Measurements from ENCODE around the gene C5orf22.
"Not testable (repeated sequence)": the region's sequence is repeated elsewhere in the genome, so short reads cannot be mapped to it uniquely, and the experiment has no call there.

C5orf22 gene

DNA sequence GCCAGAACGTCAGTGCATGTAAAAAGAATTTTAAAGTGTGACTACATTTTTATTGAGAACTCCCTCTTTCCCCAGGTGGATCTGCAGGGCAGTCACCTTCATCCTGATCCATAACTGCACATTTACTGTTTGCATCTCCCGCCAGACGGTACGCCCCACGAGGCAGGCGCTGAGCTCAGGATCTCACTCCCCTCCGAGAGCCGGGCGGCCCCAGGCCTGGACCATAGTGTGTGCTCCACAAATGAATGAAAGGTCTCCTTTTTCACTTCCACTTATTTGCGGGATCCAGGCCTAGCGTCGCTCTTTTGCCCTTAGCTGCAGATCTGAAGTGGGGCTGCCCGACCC, 586 bp upstream of the C5orf22 start:
- peak; percentile 76 for ATAC-seq
- Mint-ChIP-seq H3K36me3 (peaks cover 38% of the 10 kb centered on the region), H3K4me1 (peaks cover 50% of the 10 kb centered on the region), H3K4me3 (peak overlapping the region; percentile 85), H3K9me3 (no peaks in the 10 kb centered on the region), H3K27me3 (no peaks in the 10 kb centered on the region), H3K27ac (peak overlapping the region; percentile 89)

DNA sequence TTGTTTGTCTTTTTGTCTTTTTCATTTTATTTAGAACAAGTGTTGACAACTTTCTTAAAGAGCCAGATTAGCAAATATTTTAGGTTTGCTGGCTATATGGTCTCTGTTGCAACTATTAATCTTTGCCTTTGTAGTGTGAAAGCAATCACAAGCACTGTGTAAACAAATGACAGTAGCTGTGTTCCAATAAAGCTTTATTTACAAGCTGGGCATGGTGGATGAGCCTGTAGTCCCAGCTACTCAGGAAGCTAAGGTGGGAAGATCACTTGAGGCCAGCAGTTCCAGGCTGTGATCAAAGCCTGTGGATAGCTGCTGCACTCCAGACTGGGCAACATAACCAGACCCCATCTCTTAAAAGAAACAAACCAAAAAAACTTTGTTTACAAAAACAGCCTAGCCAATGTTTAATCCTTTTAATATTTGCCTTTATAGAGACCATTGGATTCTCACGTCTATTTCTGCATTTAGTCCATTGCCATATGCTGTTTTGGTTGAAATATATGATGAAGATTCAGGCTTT, 2.5 kb downstream of the C5orf22 start:
- Mint-ChIP-seq H3K4me3 (no peak overlapping the region), H3K36me3 (peaks cover 32% of the 10 kb centered on the region), H3K27ac (no peak overlapping the region), H3K4me1 (peaks cover 36% of the 10 kb centered on the region), H3K9me3 (no peaks in the 10 kb centered on the region), H3K27me3 (no peaks in the 10 kb centered on the region)
- no peak for ATAC-seq

DNA sequence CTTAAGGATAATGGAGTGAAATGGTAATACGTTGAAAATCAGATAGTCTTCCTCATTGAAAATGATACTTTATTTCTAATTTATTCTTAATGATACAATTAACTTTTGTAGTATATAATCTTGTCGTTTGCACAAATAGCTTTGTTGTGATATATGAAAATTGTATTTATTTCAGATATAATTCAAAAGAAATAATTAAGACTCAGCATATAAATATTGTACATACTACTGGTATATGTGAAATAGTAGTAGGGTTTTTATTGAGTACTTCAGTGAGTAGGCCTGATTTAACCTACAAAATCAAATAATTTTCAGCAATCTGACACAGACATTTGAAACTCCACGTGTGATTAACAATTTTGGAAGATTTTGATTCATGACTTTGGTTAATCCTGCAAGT, 4.8 kb downstream of the C5orf22 start:
- Mint-ChIP-seq H3K27ac (no peak overlapping the region), H3K4me1 (peaks cover 15% of the 10 kb centered on the region), H3K36me3 (peaks cover 35% of the 10 kb centered on the region), H3K27me3 (no peaks in the 10 kb centered on the region), H3K9me3 (no peaks in the 10 kb centered on the region), H3K4me3 (no peak overlapping the region)
- no peak for ATAC-seq

DNA sequence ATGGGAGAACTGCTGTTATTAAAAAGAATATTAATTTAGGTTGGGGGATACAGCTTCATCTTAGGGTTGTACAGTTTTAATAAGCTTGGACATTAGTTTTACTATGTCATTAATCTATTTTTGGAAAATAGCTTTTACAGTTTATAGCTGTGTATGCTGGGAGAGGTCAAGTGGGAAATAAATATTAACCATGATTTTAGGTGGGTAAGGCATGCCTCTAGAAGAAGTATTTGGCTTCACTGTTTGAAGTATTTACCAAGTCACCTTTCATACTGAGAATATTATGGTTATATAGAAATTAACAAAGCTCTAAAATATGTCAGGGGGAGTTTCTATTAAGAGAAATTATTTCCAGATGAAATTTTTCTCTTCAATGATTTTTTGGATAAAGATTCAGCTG, 5.2 kb downstream of the C5orf22 start:
- Mint-ChIP-seq H3K27ac (no peak overlapping the region), H3K4me3 (no peak overlapping the region), H3K36me3 (peaks cover 35% of the 10 kb centered on the region), H3K27me3 (no peaks in the 10 kb centered on the region), H3K4me1 (peaks cover 15% of the 10 kb centered on the region), H3K9me3 (no peaks in the 10 kb centered on the region)
- no peak for ATAC-seq

DNA sequence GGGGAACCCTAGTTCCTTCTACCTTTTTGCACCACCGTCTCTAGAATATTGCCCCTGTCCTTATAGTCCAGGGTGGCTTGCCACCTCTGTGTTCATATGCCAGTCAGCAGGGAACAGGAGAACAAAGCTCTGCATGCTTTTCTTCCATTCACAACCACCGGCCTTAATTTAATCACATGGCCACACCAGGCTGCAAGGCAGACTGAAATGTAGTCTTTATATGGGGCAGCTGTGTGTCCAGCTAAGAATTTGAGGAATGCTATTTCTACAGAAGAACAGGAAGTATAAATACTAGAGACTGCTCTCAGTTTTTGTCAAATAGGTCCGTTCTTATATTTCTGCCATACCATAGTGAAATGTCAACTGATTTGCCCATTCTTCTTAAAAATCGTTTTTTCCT, 5.8 kb downstream of the C5orf22 start:
- Mint-ChIP-seq H3K36me3 (peaks cover 39% of the 10 kb centered on the region), H3K27me3 (no peaks in the 10 kb centered on the region), H3K4me3 (no peak overlapping the region), H3K27ac (no peak overlapping the region), H3K9me3 (no peaks in the 10 kb centered on the region), H3K4me1 (peaks cover 10% of the 10 kb centered on the region)
- ATAC-seq = no peak

DNA sequence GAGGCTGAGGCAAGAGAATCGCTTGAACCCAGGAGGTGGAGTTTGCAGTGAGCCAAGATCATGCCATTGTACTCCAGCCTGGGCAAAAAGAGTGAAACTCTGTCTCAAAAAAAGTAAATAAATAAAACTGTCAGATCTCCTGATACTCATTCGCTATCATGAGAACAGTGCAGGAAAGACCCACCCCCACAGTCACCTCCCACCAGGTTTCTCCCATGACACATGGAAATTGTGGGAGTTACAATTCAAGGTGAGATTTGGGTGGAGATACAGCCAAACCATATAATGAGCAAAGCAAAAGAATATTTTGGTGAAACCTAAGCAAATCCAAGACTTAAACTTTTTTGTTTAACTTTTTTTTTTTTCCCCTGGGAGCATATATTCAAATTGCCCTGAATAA, 17.0 kb downstream of the C5orf22 start:
- not testable (repeated sequence) for H3K9me3 Mint-ChIP-seq, H3K4me3 Mint-ChIP-seq, H3K27ac Mint-ChIP-seq, H3K27me3 Mint-ChIP-seq, ATAC-seq, H3K4me1 Mint-ChIP-seq
- H3K36me3 Mint-ChIP-seq = peaks cover 72% of the 10 kb centered on the region

DNA sequence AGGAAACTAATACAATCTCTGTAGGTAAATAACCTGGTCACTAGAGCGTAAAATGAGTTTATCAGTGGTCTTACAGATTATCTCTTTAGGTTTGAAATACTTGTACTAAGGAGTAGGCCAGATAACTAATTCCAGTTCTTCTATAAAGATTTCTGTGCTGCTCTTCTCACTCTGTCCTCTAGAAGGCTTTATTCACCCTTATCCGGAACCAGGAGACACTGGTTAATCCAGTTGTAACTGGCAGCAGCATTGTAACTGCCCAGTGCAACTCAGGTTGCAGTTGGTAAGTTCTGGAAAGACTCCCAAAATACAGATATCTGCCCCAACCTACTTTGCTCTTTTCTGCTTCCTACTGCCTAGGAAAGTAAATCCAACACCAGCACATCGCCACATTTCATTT, 19.8 kb downstream of the C5orf22 start:
- Mint-ChIP-seq H3K4me1 (no peaks in the 10 kb centered on the region), H3K36me3 (peaks cover 78% of the 10 kb centered on the region), H3K9me3 (no peaks in the 10 kb centered on the region), H3K27me3 (no peaks in the 10 kb centered on the region), H3K4me3 (no peak overlapping the region), H3K27ac (no peak overlapping the region)
- no peak for ATAC-seq

DNA sequence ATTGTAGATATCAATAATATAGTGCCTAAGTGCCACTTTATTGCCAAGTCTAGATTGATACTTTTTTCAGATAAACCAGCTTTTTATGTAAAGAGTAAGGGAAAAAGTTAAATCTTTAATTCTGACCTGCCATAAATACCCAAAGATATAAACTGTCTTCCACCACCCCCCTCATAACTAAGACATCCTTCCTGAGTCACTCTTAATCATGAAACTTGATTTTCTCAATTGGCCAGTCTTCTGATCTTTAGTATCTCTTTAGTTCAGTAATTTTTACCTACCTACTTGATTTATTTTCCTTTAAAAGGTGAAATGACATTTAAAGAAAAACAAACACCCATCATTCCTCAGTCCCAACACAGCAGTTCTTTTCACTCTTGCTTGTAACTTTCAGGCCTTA, 21.8 kb downstream of the C5orf22 start:
- H3K4me3 Mint-ChIP-seq = no peak overlapping the region
- no peaks in the 10 kb centered on the region for H3K27me3 Mint-ChIP-seq
- peaks cover 68% of the 10 kb centered on the region for H3K36me3 Mint-ChIP-seq
- no peak for ATAC-seq
- no peak overlapping the region for H3K27ac Mint-ChIP-seq
- no peaks in the 10 kb centered on the region for H3K9me3 Mint-ChIP-seq
- H3K4me1 Mint-ChIP-seq = no peaks in the 10 kb centered on the region

DNA sequence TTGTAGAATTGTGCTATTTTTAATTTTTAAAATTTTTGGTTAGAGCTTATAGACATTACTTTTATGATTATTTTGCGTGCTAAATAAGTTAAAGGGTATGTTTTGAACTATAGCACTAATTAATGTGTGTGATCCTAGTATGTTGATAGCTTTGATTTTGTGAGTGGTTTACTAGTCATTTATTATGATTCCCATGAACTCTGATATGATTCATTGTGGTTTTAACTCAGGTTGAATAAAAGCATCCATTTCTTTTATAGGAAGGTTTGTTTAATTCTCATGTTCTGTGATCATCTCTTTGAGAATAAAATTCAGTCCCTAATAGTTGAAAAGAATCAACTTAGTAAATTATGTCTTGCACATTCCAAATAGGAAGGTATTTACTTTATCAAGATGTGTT, 22.5 kb downstream of the C5orf22 start:
- Mint-ChIP-seq H3K4me3 (no peak overlapping the region), H3K27me3 (no peaks in the 10 kb centered on the region), H3K27ac (no peak overlapping the region), H3K36me3 (peaks cover 67% of the 10 kb centered on the region), H3K4me1 (no peaks in the 10 kb centered on the region), H3K9me3 (no peaks in the 10 kb centered on the region)
- no peak for ATAC-seq

DNA sequence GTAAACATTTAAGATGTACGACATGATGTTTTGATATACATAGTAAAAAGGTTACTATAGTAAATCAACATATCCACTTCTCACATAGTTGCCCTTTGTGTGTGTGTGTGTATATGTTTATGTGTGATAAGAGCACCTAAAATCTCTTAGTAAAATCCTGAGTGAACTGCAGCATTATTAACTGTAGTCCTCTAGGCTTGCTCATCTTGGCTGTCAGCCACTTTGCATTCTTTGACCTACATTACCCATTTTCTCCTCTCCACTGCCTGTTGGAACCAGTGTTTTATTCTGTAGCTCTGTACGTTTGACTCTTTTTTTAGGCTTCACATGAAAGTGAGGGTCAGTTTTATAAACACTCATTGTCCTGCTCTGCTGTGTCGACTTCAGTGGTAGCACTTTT, 24.4 kb downstream of the C5orf22 start:
- Mint-ChIP-seq H3K9me3 (no peaks in the 10 kb centered on the region), H3K27ac (no peak overlapping the region), H3K27me3 (no peaks in the 10 kb centered on the region), H3K4me1 (no peaks in the 10 kb centered on the region), H3K36me3 (peaks cover 56% of the 10 kb centered on the region), H3K4me3 (no peak overlapping the region)
- ATAC-seq = no peak

DNA sequence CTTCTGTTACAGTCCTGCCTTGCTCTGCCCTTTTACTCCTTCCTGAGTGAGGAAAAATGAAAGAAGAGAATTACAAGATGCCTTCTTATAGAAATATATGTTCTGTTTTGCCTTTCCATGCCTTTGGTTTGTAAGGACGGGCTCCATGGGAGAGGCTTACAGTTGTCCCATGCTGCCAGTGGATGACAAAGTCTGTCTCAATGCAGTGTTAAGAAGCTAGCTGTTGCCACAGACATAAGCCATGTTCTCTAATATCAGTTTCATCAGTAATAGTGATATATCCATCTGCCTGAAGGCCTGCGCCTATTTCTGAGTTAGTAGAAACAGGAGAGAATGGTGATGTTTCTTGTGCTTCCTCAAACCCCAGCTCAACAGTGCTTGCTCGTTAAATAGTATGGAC, 27.8 kb downstream of the C5orf22 start:
- no peaks in the 10 kb centered on the region for H3K4me1 Mint-ChIP-seq
- peaks cover 31% of the 10 kb centered on the region for H3K36me3 Mint-ChIP-seq
- H3K27me3 Mint-ChIP-seq = no peaks in the 10 kb centered on the region
- H3K27ac Mint-ChIP-seq = no peak overlapping the region
- ATAC-seq = no peak
- peaks cover 7% of the 10 kb centered on the region for H3K9me3 Mint-ChIP-seq
- no peak overlapping the region for H3K4me3 Mint-ChIP-seq

DNA sequence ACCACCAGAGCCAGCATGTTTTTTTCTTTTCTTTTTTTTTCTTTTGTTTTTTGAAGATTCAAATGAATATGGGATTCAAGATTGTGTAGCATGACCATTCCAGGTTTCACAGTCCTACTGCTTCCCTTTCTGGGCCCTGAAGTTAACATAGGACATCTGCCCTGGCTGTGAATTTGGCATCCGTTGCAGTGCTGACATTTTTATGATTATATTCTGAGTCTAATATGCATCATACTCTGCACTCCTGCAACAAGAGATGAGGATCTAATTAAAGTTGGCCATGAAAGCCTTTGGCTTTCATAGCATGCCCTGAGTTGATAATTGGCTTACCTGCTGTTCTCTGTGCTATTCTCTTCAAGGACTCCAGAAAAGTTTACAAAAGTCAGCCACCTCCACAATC, 29.8 kb downstream of the C5orf22 start:
- Mint-ChIP-seq H3K4me1 (no peaks in the 10 kb centered on the region), H3K9me3 (peaks cover 16% of the 10 kb centered on the region), H3K4me3 (no peak overlapping the region), H3K27ac (no peak overlapping the region), H3K27me3 (peaks cover 13% of the 10 kb centered on the region), H3K36me3 (peaks cover 25% of the 10 kb centered on the region)
- no peak for ATAC-seq

DNA sequence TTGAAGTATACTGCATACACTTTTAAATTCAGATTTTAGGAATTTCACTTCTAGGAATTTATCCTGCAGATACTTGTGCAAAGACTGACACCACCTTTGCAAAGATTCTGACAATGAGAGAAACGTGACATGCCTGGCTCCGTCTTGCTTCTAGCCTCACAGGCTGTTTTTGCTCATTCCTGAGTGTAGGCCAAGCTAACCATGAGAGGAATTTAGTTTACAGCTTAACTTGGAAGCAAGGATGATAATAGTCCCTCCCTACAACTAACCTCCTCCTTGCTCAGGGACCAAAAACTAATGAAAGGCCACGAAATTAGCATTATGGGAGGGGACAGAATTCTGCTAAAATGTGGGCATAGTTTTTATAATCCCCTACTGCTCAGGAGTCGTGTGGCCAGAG, 31.1 kb downstream of the C5orf22 start:
- peaks cover 13% of the 10 kb centered on the region for H3K27me3 Mint-ChIP-seq
- ATAC-seq = no peak

DNA sequence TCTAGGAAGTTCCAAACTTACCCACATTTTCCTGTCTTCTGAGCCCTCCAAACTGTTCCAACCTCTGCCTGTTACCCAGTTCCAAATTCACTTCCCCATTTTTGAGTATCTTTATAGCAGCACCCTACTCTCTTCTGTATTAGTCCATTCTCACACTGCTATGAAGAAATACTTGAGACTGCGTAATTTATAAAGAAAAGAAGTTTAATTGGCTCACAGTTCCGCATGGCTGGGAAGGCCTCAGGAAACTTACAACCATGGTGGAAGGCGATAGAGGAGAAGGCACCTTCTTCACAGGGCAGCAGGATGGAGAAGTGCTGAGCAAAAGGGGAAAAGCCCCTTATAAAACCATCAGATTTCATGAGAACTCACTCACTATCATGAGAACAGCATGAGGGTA, 34.3 kb downstream of the C5orf22 start:
- not testable (repeated sequence) for H3K27ac Mint-ChIP-seq, ATAC-seq, H3K4me1 Mint-ChIP-seq, H3K4me3 Mint-ChIP-seq
- Mint-ChIP-seq H3K27me3 (peaks cover 22% of the 10 kb centered on the region), H3K36me3 (peaks cover 15% of the 10 kb centered on the region), H3K9me3 (peaks cover 16% of the 10 kb centered on the region)

More for the DNA sequence above, 31.1 kb downstream of the C5orf22 start:
- Mint-ChIP-seq H3K9me3 (peaks cover 16% of the 10 kb centered on the region), H3K27ac (no peak overlapping the region), H3K4me3 (no peak overlapping the region), H3K4me1 (no peaks in the 10 kb centered on the region), H3K36me3 (peaks cover 17% of the 10 kb centered on the region)

DNA sequence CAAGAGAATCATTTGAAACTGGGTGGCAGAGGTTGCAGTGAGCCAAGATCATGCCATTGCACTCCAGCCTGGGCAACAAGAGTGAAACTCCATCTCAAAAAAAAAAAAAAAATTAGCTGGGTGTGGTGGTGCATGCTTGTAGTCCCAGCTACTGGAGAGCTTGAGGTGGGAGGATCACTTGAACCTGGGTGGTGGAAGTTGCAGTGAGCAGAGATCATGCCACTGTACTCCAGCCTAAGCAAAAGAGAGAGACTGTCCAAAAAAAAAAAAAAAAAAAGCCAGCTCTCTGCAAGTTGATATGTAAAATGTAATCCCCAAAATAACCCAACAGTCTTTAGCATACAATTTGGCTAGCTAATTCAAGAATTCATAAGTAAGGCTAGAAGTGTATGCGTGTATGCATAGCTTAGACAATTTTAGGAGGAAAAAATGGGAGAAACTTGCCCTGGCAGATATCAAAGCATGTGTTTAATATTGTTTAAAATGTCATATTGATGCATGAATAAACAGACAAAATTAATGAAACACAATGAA, 36.3 kb downstream of the C5orf22 start:
- no peak for ATAC-seq
- Mint-ChIP-seq H3K9me3 (peaks cover 16% of the 10 kb centered on the region), H3K27ac (no peak overlapping the region), H3K27me3 (peaks cover 37% of the 10 kb centered on the region), H3K36me3 (peaks cover 15% of the 10 kb centered on the region), H3K4me3 (no peak overlapping the region), H3K4me1 (peaks cover 8% of the 10 kb centered on the region)

DNA sequence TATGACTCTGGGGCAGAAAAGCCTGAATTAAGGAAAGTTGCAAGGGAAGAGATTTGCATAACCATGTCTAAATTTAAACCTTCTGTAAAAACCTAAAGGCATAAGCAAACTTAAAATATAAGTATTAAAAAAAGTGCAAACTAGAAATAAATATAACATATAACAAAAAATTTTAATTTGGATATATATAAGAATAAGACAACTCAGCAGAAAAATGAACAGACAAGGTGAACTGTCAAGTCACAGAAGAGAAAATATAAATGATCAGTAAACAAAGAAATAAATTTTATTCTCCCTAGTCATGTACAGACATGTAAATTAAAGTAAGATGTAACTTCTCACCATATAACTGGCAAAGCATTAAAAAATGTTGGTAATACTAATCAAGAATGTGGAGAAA, 37.0 kb downstream of the C5orf22 start:
- Mint-ChIP-seq H3K36me3 (peaks cover 15% of the 10 kb centered on the region), H3K4me3 (no peak overlapping the region), H3K9me3 (peaks cover 14% of the 10 kb centered on the region), H3K27me3 (peaks cover 43% of the 10 kb centered on the region), H3K27ac (no peak overlapping the region), H3K4me1 (peaks cover 15% of the 10 kb centered on the region)
- ATAC-seq = no peak
